Measurements from ENCODE around the gene CAPZA1.

Gene CAPZA1

GRCh38 chr1:112675728-112676381 is 56.2 kb downstream of the CAPZA1 start:
- peak overlapping the region; percentile 92 for H3K4me3 ChIP-seq (ENCODE audit: low read depth, low read length)

GRCh38 chr1:112676543-112676942 is 56.9 kb downstream of the CAPZA1 start:
- no peak for TF ChIP-seq CTCF (IDR thresholded peaks at IDR 0.05; ENCODE audit: low read depth, low read length, missing control alignments)
- H3K4me3 ChIP-seq (ENCODE audit: low read depth, low read length) = no peak overlapping the region

More at GRCh38 chr1:112675728-112676381, 56.2 kb downstream of the CAPZA1 start:
- TF ChIP-seq CTCF (IDR thresholded peaks at IDR 0.05; ENCODE audit: low read depth, low read length, missing control alignments) = no peak
- no peak for DNase-seq (ENCODE audit: low read depth)

GRCh38 chr1:112677501-112677900 is 57.9 kb downstream of the CAPZA1 start:
- H3K4me3 ChIP-seq (ENCODE audit: low read depth, low read length) = no peak overlapping the region
- DNase-seq (ENCODE audit: low read depth) = no peak
- TF ChIP-seq CTCF (IDR thresholded peaks at IDR 0.05; ENCODE audit: low read depth, low read length, missing control alignments) = no peak

More at GRCh38 chr1:112676543-112676942, 56.9 kb downstream of the CAPZA1 start:
- no peak for DNase-seq (ENCODE audit: low read depth)

GRCh38 chr1:112678605-112679004 is 59.0 kb downstream of the CAPZA1 start:
- DNase-seq (ENCODE audit: low read depth) = no peak
- H3K4me3 ChIP-seq (ENCODE audit: low read depth, low read length) = no peak overlapping the region
- TF ChIP-seq CTCF (IDR thresholded peaks at IDR 0.05; ENCODE audit: low read depth, low read length, missing control alignments) = no peak

- TF ChIP-seq CTCF (IDR thresholded peaks at IDR 0.05; ENCODE audit: low read depth, low read length, missing control alignments) = no peak
- no peak for DNase-seq (ENCODE audit: low read depth)
- no peak overlapping the region for H3K4me3 ChIP-seq (ENCODE audit: low read depth, low read length)
Observed at GRCh38 chr1:112685913-112686312, 66.3 kb downstream of the CAPZA1 start.

GRCh38 chr1:112686417-112686816 is 66.8 kb downstream of the CAPZA1 start:
- no peak for DNase-seq (ENCODE audit: low read depth)
- TF ChIP-seq CTCF (IDR thresholded peaks at IDR 0.05; ENCODE audit: low read depth, low read length, missing control alignments) = no peak
- no peak overlapping the region for H3K4me3 ChIP-seq (ENCODE audit: low read depth, low read length)

GRCh38 chr1:112686835-112687234 is 67.2 kb downstream of the CAPZA1 start:
- no peak for TF ChIP-seq CTCF (IDR thresholded peaks at IDR 0.05; ENCODE audit: low read depth, low read length, missing control alignments)
- H3K4me3 ChIP-seq (ENCODE audit: low read depth, low read length) = no peak overlapping the region
- no peak for DNase-seq (ENCODE audit: low read depth)
